Suppressor macrophage treated with lipopolysaccharide for 1 hour (primary cell): ENCODE data around the gene LAG3.

Source experiments
- DNase-seq, 3 donors: peaks; one replicate each; pipeline ENCODE4 v3.0.0-alpha.2; 2020 to 2022

Gene LAG3

GRCh38 chr12:6824085-6824775, 51.9 kb downstream of the LAG3 start:
- DNase-seq: peak in 1 of 3 donors; percentile 11

GRCh38 chr12:6824901-6825381, 52.6 kb downstream of the LAG3 start:
- peak in 1 of 3 donors; percentile 20 for DNase-seq

- DNase-seq: peak; percentile 89 to 92 (median 92)
Observed at GRCh38 chr12:6825398-6826124, 53.2 kb downstream of the LAG3 start.

GRCh38 chr12:6826125-6826733, 53.9 kb downstream of the LAG3 start:
- DNase-seq: no peak

GRCh38 chr12:6826734-6827436, 54.6 kb downstream of the LAG3 start:
- DNase-seq: no peak

- DNase-seq: peak; percentile 49 to 73 (median 57)
Observed at GRCh38 chr12:6827437-6827911, 55.2 kb downstream of the LAG3 start.
